K562 (cell line): ENCODE results near the gene C16orf95. TPM values are rescaled to one million over a fixed set of nuclear protein-coding genes. Genes with fewer than 3 reads are reported as not detected.

Source experiments
- BACH1 ChIP-seq: fragments of 200-800 bp; sonication (Bioruptor generic); IDR thresholded peaks from 2 replicates; pipeline ENCODE4 v1.6.1; 2016; ENCODE audit warnings: missing genetic modification characterization, missing compliant biosample characterization
- CHCHD3 ChIP-seq: fragments of 250-450 bp; sonication (Bioruptor Pico); IDR thresholded peaks from 2 replicates; pipeline ENCODE4 v2.1.2; 2022; ENCODE audit warnings: mild to moderate bottlenecking
- DACH1 ChIP-seq: fragments of 450-650 bp; IDR thresholded peaks from 2 replicates; pipeline ENCODE4 v1.6.1; 2018; ENCODE audit not compliant: partially characterized antibody
- EP300 ChIP-seq: IDR thresholded peaks from 2 replicates; pipeline ENCODE4 v1.6.1; 2012; ENCODE audit warnings: low read length, improper control_type of control experiment
- ETS2 ChIP-seq: IDR thresholded peaks from 2 replicates; pipeline ENCODE4 v1.6.1; 2016; ENCODE audit warnings: borderline replicate concordance, missing genetic modification characterization, mild to moderate bottlenecking, moderate library complexity, missing compliant biosample characterization; ENCODE audit not compliant: poor library complexity, severe bottlenecking
- ETV1 ChIP-seq: fragments of 450-650 bp; conservative IDR thresholded peaks from 2 replicates; pipeline ENCODE4 v1.6.1; 2016; ENCODE audit warnings: missing genetic modification characterization, control low read depth, low read depth, missing compliant biosample characterization
- FOSL1 ChIP-seq: fragments of 200-800 bp; sonication (Bioruptor generic); conservative IDR thresholded peaks from 2 replicates; pipeline ENCODE4 v1.6.1; 2016; ENCODE audit warnings: missing genetic modification characterization, missing compliant biosample characterization
- GABPB2 ChIP-seq: fragments of 250-450 bp; sonication (Bioruptor Pico); conservative IDR thresholded peaks from 2 replicates; pipeline ENCODE4 v1.5.1; 2021; ENCODE audit warnings: mild to moderate bottlenecking
- HMGN3 ChIP-seq: IDR thresholded peaks from 2 replicates; pipeline ENCODE4 v1.6.1; 2011; ENCODE audit warnings: borderline replicate concordance, low read depth, mild to moderate bottlenecking, mixed read lengths, low read length; ENCODE audit not compliant: insufficient read length; ENCODE audit errors: extremely low read depth
- L3MBTL2 ChIP-seq: fragments of 450-650 bp; IDR thresholded peaks from 2 replicates; pipeline ENCODE4 v1.6.1; 2016; ENCODE audit warnings: mild to moderate bottlenecking, moderate library complexity
- MAFF ChIP-seq: IDR thresholded peaks from 2 replicates; pipeline ENCODE4 v1.6.1; 2012; ENCODE audit warnings: low read length, improper control_type of control experiment
- MTF1 ChIP-seq: fragments of 250-450 bp; sonication (Bioruptor Pico); IDR thresholded peaks from 2 replicates; pipeline ENCODE4 v1.9.0; 2021; ENCODE audit warnings: moderate library complexity, mild to moderate bottlenecking, inconsistent platforms, borderline replicate concordance
- NFE2 ChIP-seq: IDR thresholded peaks from 2 replicates; pipeline ENCODE4 v1.6.1; 2014; ENCODE audit warnings: antibody characterized with exemption, low read depth
- NFIX ChIP-seq: fragments of 250-450 bp; sonication (Bioruptor Pico); IDR thresholded peaks from 2 replicates; pipeline ENCODE4 v1.4.0; 2020; ENCODE audit warnings: low read depth, mild to moderate bottlenecking, moderate library complexity
- PHB2 ChIP-seq: fragments of 450-650 bp; IDR thresholded peaks from 2 replicates; pipeline ENCODE4 v1.6.1; 2017; ENCODE audit warnings: low read depth
- PRPF4 ChIP-seq: fragments of 200-400 bp; formaldehyde crosslinking; IDR thresholded peaks from one replicate; pipeline ENCODE4 v1.6.1; 2017; ENCODE audit warnings: low read length, low read depth, mild to moderate bottlenecking; ENCODE audit not compliant: insufficient read depth, poor library complexity, severe bottlenecking
- RBM34 ChIP-seq: fragments of 200-400 bp; formaldehyde crosslinking; IDR thresholded peaks from 2 replicates; pipeline ENCODE4 v1.6.1; 2018; ENCODE audit warnings: low read length, borderline replicate concordance; ENCODE audit not compliant: insufficient read depth
- SNIP1 ChIP-seq: fragments of 450-650 bp; IDR thresholded peaks from 2 replicates; pipeline ENCODE4 v1.7.1; 2017; ENCODE audit warnings: low read depth, mild to moderate bottlenecking
- SOX6 ChIP-seq: fragments of 450-650 bp; IDR thresholded peaks from 2 replicates; pipeline ENCODE4 v1.6.1; 2014; ENCODE audit warnings: mild to moderate bottlenecking
- TFE3 ChIP-seq: fragments of 450-650 bp; formaldehyde crosslinking; IDR thresholded peaks from 2 replicates; pipeline ENCODE4 v1.4.0; 2020; ENCODE audit warnings: mild to moderate bottlenecking, mixed read lengths
- THRAP3 ChIP-seq: fragments of 450-650 bp; IDR thresholded peaks from 2 replicates; pipeline ENCODE4 v1.6.1; 2016; ENCODE audit warnings: mild to moderate bottlenecking, inconsistent platforms, borderline replicate concordance
- TOE1 ChIP-seq, 2 experiments: fragments of 450-650 bp in 1 of 2; sonication (generic) in 1 of 2; formaldehyde crosslinking in 1 of 2; IDR thresholded peaks; 2 replicates each; pipeline versions ENCODE4 v1.7.1 to v1.8.0; 2016 to 2022; ENCODE audit warnings: borderline replicate concordance in 2 of 2, mild to moderate bottlenecking in 2 of 2, antibody characterized with exemption in 1 of 2, inconsistent platforms in 1 of 2, low read depth in 1 of 2, missing genetic modification reagents in 1 of 2, moderate library complexity in 1 of 2
- TSC22D4 ChIP-seq: fragments of 450-650 bp; IDR thresholded peaks from 2 replicates; pipeline ENCODE4 v1.6.1; 2016; ENCODE audit warnings: missing genetic modification characterization, missing biosample characterization, control low read depth
- ZBTB8A ChIP-seq: fragments of 450-650 bp; IDR thresholded peaks from 2 replicates; pipeline ENCODE4 v1.6.1; 2018; ENCODE audit warnings: mild to moderate bottlenecking, moderate library complexity; ENCODE audit not compliant: partially characterized antibody
- ZC3H4 ChIP-seq: sonication (generic); formaldehyde crosslinking; IDR thresholded peaks from 2 replicates; pipeline ENCODE4 v1.9.0; 2021; ENCODE audit warnings: missing genetic modification reagents, borderline replicate concordance
- ZNF583 ChIP-seq: fragments of 250-450 bp; sonication (Bioruptor Pico); IDR thresholded peaks from 2 replicates; pipeline ENCODE4 v1.4.0; 2020
- polyA plus RNA-seq, 8 experiments: library from polyadenylated mRNA; depleted of rRNA in 4 of 8; stranded (reverse) in 5 of 8; unstranded in 3 of 8; fragments of >200 nt; fragmentation: Nextera tagmentation in 2 of 8; fragmentation: Illumina TruSeq in 1 of 8; extraction: Ambion mirVana in 2 of 8; extraction: Trizol in 1 of 8; gene quantifications; 2 replicates each; pipeline versions ENCODE4 v1.2.1 to v1.2.3, GENCODE V29; 2011 to 2014; ENCODE audit warnings: inconsistent platforms in 1 of 8, missing spikeins in 1 of 8
- total RNA-seq, 7 experiments: library from RNA; depleted of rRNA in 6 of 7; stranded (reverse); fragments of >200 nt in 6 of 7; fragmentation: Illumina TruSeq in 2 of 7; extraction: Trizol in 2 of 7; gene quantifications; 2 replicates each; pipeline versions ENCODE4 v1.2.1 to v1.2.3, GENCODE V29; 2011 to 2021; ENCODE audit warnings: low replicate concordance in 1 of 7
- TF ChIP-seq, protein P1 (sequence below), 2 experiments: fragments of 450-650 bp in 1 of 2; sonication (generic) in 1 of 2; formaldehyde crosslinking in 1 of 2; IDR thresholded peaks in 1 of 2; conservative IDR thresholded peaks in 1 of 2; 2 replicates each; pipeline versions ENCODE4 v1.6.1 to v1.8.1; 2016 to 2023; ENCODE audit warnings: mild to moderate bottlenecking in 2 of 2, moderate library complexity in 2 of 2, inconsistent platforms in 1 of 2, missing genetic modification reagents in 1 of 2

C16orf95 gene
- total and polyA plus RNA-seq, 9 of the 15 experiments (the other 6 are each of a cell fraction or from before 2014, with no cell fraction given): 6.5 to 20.5 (median 9.4) TPM

- no peak for TF ChIP-seq ETS2 (tag)
- TF ChIP-seq TOE1 (IDR thresholded peaks at IDR 0.05; ENCODE audit: borderline replicate concordance): no peak
- TF ChIP-seq TOE1 (CRISPR knock-in tag; IDR thresholded peaks at IDR 0.05; ENCODE audit: borderline replicate concordance, low read depth): 0 out of 2 replicates have a peak, but pooled peaks have one; percentile 23
- TF ChIP-seq BACH1 (tag): no peak
- TF ChIP-seq RBM34: no peak
- no peak for TF ChIP-seq PHB2
- TF ChIP-seq MAFF: no peak
- TF ChIP-seq HMGN3: no peak
- no peak for TF ChIP-seq MTF1 (CRISPR knock-in tag)
- TF ChIP-seq ZC3H4 (CRISPR knock-in tag): no peak
- TF ChIP-seq ZNF583 (CRISPR knock-in tag): peak; percentile 9; the same call in 1 of the 2 replicates
- TF ChIP-seq, protein P1, sequence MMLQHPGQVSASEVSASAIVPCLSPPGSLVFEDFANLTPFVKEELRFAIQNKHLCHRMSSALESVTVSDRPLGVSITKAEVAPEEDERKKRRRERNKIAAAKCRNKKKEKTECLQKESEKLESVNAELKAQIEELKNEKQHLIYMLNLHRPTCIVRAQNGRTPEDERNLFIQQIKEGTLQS (IDR thresholded peaks at IDR 0.05): no peak; the same call in 1 of the 2 replicates
- TF ChIP-seq, protein P1 (CRISPR knock-in tag; conservative IDR thresholded peaks at IDR 0.05): no peak
- no peak for TF ChIP-seq NFE2
- TF ChIP-seq DACH1: no peak
- no peak for TF ChIP-seq NFIX (CRISPR knock-in tag)
- no peak for TF ChIP-seq TSC22D4 (tag)
- no peak for TF ChIP-seq EP300
- TF ChIP-seq ZBTB8A: no peak
- TF ChIP-seq THRAP3: no peak
- TF ChIP-seq CHCHD3 (CRISPR knock-in tag): no peak
- no peak for TF ChIP-seq ETV1 (tag)
- no peak for TF ChIP-seq GABPB2 (CRISPR knock-in tag)
- no peak for TF ChIP-seq SNIP1
- TF ChIP-seq PRPF4: peak; percentile 29
- TF ChIP-seq L3MBTL2: peak; percentile 78
- peak; percentile 42; the same call in 1 of the 2 replicates for TF ChIP-seq FOSL1 (tag)
- TF ChIP-seq TFE3 (CRISPR knock-in tag): no peak
- peak; percentile 9; the same call in 1 of the 2 replicates for TF ChIP-seq SOX6
These were observed at the start of gene C16orf95 (continued) for GRCh38 chr16:87316923-87317749.
